AG04449 (cell line): ENCODE data around the gene ARMH1.

Experiments used
- CTCF ChIA-PET: fragments of 350-600 bp; formaldehyde crosslinking; extraction: SDS; loops from one replicate; lab custom pipeline; 2021; ENCODE audit warnings: antibody characterized with exemption; lab: Yijun Ruan, JAX
- POLR2A ChIA-PET: fragments of 400-600, 350-600 bp; formaldehyde crosslinking; extraction: SDS; loops from one replicate; lab custom pipeline; 2020; ENCODE audit warnings: antibody characterized with exemption, inconsistent platforms; lab: Yijun Ruan, JAX
- DNase-seq: peaks from one replicate; pipeline ENCODE4 v3.0.0-alpha.2; 2010; ENCODE audit warnings: low read depth, low spot score
- H3K4me3 ChIP-seq: 2 replicates; pipeline ENCODE4 v1.5.1; 2011; ENCODE audit warnings: low read depth, mild to moderate bottlenecking, control low read depth, low read length
- CTCF ChIP-seq: IDR thresholded peaks from one replicate; pipeline ENCODE4 v1.5.1; 2011; ENCODE audit warnings: mild to moderate bottlenecking, moderate library complexity, low read length, control low read depth, inconsistent platforms; ENCODE audit not compliant: insufficient read depth; ENCODE audit errors: missing control alignments

ARMH1 gene

DNA sequence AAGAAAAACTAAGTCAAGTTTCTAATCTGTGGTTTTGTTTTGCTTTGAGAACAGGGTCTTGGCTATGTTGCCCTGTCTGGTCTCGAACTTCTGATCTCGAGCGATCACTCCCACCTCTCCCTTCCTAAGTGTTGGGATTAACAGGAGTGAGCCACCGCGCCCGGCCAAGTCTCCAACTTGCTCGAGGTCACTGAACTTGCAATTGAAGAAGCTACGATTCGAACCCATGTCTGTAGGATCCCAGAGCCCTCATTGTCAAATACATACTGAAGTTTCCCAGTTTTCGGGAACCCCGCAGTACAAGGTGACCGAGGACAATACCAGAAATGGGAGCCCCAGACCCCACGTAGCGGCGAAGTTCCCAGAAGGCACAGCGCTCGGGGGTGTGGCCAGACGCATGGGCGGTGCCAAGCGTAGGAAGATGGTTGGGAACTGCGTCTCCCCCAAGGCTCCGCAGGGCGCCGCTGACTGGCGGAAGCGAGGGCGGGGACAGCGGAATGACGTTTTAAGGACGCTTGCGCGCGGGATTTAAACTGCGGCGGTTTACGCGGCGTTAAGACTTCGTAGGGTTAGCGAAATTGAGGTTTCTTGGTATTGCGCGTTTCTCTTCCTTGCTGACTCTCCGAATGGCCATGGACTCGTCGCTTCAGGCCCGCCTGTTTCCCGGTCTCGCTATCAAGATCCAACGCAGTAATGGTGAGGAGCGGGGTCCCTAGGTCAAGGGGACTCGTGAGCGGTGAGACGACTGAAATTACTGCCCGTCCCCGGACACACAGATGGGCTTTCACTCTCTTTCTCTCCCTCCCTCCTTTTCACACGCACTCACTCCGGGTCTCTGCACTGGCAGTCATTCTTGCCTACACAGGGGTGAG is 65.0 kb downstream of the ARMH1 start, which contains the start of gene KIF2C:
KIF2C (plus strand) TSS at position 531 of the 872 bp plus-strand sequence; CDS start at position 627, 96 bp downstream.
- TF ChIP-seq CTCF, result no peak
- ChIA-PET POLR2A (no interaction called here), CTCF (interaction anchor here (0.6 to 3.3 kb wide), 3 partner anchors 8 to 12 kb away, joined by 3 to 24 read pairs (median 5); partner anchors contain the start of gene RNU5D-1)
- peak within 1 kb of the TSS; percentile 92 for H3K4me3 ChIP-seq
- DNase-seq, result peak; percentile 78

GRCh38 chr1:44740179-44740617 is 65.7 kb downstream of the ARMH1 start:
- TF ChIP-seq CTCF, result no peak
- POLR2A ChIA-PET, result no interaction called here
- no peak for DNase-seq

GRCh38 chr1:44743211-44743610 is 68.7 kb downstream of the ARMH1 start:
- H3K4me3 ChIP-seq, result no peak overlapping the region
- POLR2A ChIA-PET, result interaction anchor here (1.1 kb wide), 1 partner anchor 32 kb away, joined by 4 read pairs; the partner anchor contains the start of gene RPS8
- TF ChIP-seq CTCF, result no peak
- CTCF ChIA-PET, result interaction anchor here (1.2 to 3.5 kb wide), 4 partner anchors 11 to 57 kb away, joined by 4 to 30 read pairs (median 8); partner anchors contain the start of genes PLK3 and RNU5D-1
- no peak for DNase-seq

More at GRCh38 chr1:44740179-44740617, 65.7 kb downstream of the ARMH1 start:
- CTCF ChIA-PET, result interaction anchor here (1.5 to 3.3 kb wide), 2 partner anchors 9 to 11 kb away, joined by 5 to 24 read pairs; partner anchors contain the start of gene RNU5D-1
- H3K4me3 ChIP-seq, result peak overlapping the region; percentile 92

DNA sequence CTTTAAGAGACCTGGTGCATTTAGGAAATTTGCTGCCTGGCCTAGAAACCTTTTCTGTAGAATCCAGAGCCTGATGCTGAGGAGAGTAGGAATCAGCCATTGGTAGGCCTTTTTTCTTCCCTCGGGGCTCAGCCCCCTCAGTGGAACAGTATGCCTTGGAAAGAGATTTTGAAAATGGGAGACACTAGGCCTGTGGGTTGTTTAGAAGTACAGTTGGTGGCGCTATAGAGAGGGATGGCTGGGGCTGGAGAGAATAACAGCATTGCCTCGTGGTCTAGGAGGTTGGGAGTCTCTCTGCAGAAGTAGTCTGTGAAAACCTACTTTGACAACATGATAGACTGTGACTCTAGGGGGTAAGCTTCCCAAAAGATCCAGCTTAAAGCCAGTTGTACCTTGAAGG is 73.4 kb downstream of the ARMH1 start:
- CTCF ChIA-PET, result interaction anchor here (0.9 to 2.9 kb wide), 5 partner anchors 14 to 26 kb away, joined by 3 to 22 read pairs (median 3); partner anchors contain the start of gene RNU5D-1
- TF ChIP-seq CTCF, result no peak
- POLR2A ChIA-PET, result interaction anchor here (1.3 kb wide), 1 partner anchor 52 kb away, joined by 6 read pairs; the partner anchor contains the start of gene PLK3
- no peak overlapping the region for H3K4me3 ChIP-seq
- DNase-seq, result no peak

DNA sequence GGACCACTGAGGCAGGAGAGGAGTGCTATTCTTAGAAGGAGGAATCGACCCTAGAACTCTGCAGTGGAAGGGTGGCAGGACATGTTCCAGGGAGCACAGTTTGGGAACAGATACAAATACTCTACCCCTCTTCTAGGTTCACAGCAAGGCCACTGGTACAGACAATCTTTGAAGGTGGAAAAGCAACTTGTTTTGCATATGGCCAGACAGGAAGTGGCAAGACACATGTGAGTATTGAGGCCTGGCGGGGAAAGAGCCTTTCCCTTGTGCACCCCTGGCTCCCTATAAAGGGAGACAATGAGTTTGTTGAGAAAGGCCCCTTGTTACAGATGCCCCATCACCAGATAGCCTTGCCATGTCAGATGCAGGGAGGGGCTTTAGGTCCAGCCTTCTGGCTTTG is 82.9 kb downstream of the ARMH1 start:
- ChIA-PET CTCF (interaction anchor here (3.6 kb wide), 1 partner anchor 25 kb away, joined by 18 read pairs; the partner anchor contains the start of gene RNU5D-1), POLR2A (no interaction called here)
- no peak for DNase-seq
- TF ChIP-seq CTCF, result no peak
- H3K4me3 ChIP-seq, result no peak overlapping the region
